ENCODE measurements around the gene ANKS1B.

ANKS1B gene

DNA sequence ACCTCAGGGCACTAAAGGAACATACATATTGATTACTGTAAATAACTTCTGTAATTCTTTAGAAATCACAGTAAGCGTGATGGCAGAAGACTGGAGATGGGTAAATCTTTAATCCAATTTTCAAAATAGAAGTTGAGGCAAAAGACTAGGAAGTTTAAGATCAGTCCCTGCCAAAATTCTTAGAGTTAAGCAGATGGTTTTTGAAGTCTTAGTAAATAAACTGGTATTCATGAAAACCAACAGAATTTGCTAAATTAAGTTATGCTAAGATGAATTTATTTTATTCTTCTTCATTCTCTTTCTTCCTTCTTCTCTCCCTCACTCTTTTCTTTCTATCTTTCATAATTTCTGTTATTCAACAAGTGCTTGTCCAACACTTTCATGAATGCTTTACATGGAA is 435.5 kb downstream of the ANKS1B start:
- in situ Hi-C loops (cut with MboI; ENCODE audit: low pct_unique_long_range_greater_than_20kb, low sequenced_read_pairs) = no loop called here
- DNase-seq = no peak

DNA sequence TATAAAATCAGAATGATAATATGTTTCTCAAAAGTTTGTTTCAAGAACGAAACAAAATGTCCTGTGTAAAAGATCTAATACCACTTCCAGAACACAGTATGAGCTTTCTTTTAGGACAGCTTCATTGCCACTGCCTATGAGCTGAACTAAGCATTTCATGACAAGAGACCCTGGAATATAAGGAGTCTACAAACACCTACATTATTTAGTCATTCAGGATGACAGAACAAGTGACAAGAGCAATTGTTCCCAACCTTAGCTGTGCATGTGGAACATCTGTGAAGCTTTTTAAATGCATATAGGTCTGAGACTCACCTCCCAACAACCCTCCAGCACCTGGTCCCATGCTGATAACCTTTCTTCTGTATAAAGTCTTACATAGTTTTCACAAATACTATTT is 440.3 kb downstream of the ANKS1B start:
- in situ Hi-C loops (cut with MboI; ENCODE audit: low pct_unique_long_range_greater_than_20kb, low sequenced_read_pairs) = no loop called here

DNA sequence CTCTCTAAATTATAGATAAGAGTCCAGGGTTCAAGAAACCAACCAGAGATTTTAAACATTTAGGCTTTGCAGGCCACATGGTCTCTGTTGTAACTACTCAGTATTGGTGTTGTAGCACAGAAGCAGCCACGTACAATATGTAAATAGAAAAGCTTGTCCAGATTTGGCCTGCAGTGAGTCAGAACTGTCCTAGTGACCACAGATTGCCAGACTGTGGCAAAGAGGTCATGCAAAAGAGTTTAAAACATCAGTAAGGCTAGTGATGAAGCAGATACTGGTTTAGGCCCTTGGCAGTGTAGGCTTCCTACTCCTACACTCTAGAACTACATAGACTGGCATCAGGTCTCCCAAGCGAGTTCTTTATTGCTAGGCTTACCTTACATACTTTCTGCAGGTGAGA is 454.8 kb downstream of the ANKS1B start:
- DNase-seq = no peak
- in situ Hi-C loops (cut with MboI; ENCODE audit: low pct_unique_long_range_greater_than_20kb, low sequenced_read_pairs) = no loop called here

More for the DNA sequence above, 440.3 kb downstream of the ANKS1B start:
- DNase-seq = no peak

DNA sequence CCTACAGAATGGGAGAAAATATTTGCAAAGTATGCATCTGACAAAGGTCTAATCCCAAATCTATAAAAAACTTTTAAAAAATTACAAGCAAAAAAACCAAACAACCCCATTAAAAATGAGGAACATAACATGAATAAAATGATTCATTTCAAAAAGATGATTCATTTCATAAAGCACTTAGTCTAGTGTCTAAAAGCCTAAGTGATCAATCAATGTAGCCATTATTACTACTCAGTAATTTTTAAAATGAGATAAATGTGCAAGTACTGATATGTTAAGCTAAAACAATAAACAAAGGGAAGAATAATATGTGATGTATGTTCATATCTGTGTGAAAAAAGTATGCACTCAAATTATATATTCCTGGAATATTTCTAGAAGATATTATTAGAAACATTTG is 456.3 kb downstream of the ANKS1B start:
- in situ Hi-C loops (cut with MboI; ENCODE audit: low pct_unique_long_range_greater_than_20kb, low sequenced_read_pairs) = no loop called here

DNA sequence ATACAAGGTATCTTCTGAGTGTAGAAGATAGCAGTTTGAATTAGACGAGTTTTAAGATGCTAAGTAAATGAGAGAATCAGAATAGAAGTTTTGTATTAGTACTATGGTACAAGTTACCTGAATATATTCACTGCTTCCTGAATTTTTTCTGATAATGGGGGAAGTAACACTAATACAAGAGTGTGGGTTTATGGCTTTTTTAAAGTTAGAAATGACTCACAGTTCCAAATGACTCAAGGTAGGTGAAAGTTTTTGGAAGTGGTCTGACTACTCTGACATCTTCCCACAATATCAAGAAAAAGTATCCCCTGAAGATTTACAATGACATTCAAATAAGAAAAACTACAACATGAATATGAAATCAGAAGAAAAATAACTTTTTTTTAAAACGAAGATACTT is 460.9 kb downstream of the ANKS1B start:
- in situ Hi-C loops (cut with MboI; ENCODE audit: low pct_unique_long_range_greater_than_20kb, low sequenced_read_pairs) = no loop called here
- DNase-seq = no peak

More for the DNA sequence above, 456.3 kb downstream of the ANKS1B start:
- DNase-seq = no peak

DNA sequence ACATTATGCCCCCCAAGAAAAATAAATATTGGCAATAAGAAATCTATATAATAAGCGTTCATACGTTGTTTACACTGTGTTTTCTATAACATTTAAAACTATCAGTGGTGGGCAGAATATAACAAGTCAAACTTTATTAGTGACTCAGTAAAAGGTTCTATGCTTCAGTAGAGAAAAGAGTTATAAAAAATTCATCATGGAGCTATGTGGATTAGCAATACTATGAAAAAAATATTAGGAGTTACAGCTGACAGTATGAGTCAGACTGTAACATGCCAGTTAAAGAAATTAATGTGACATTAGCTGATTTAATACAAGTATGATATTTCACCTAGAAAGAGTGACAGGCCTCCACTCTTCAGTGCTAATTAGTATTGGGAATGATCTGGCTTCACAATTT is 462.3 kb downstream of the ANKS1B start:
- in situ Hi-C loops (cut with MboI; ENCODE audit: low pct_unique_long_range_greater_than_20kb, low sequenced_read_pairs) = no loop called here
- DNase-seq = no peak

DNA sequence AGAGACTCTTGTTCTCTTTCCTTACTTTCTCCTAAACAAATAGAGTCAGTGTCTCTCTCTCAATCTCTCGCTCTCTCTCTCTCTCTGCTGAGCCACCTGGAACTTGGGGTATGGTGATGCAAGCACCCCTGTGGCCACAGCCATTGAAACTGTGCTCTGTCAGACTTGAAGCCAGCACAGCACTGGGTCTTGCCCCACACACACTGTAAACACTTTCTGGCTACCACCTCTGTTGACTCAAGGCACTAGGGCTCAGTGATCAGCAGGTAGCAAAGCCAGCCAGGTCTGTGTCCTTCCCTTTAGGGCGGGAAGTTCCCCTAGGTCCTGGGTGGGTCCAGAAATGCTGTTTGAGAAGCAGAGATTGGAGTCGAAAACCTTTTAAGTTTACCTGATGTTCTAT is 463.1 kb downstream of the ANKS1B start:
- DNase-seq = no peak
- in situ Hi-C loops (cut with MboI; ENCODE audit: low pct_unique_long_range_greater_than_20kb, low sequenced_read_pairs) = no loop called here

DNA sequence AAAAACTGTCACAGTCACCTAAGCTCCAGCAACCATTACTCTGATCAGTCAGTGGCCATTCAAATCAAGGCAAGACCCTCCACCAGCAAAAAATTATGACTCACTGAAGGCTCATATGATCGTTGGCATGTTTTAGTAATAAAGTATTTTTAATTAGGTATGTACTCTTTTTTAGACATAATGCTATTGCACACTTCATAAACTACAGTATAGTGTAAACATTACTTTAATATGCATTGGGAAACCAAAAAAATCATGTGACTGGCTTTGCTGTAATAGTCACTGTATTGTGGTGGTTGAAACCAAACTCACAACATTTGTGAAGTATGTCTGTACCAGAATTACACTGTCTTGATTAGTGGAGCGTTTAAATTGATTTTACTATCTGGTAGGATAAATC is 471.7 kb downstream of the ANKS1B start:
- no peak for DNase-seq
- in situ Hi-C loops (cut with MboI; ENCODE audit: low pct_unique_long_range_greater_than_20kb, low sequenced_read_pairs) = no loop called here

DNA sequence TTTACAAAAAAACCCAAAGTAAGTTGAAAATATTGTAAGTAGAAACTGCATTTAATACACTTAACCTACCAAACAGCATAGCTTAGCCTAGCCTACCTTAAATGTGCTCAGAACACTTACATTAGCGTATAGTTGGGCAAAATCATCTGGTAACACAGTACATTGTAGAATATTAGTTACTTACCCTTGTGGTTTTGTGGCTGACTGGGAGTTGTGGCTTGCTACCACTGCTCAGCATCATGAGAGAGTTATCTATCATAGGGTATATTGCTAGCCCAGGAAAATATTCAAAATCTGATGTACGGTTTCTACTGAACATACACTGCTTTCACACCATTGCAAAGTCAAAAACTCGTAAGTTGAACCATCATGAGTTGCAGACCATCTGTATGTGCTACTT is 478.9 kb downstream of the ANKS1B start:
- no peak for DNase-seq
- in situ Hi-C loops (cut with MboI; ENCODE audit: low pct_unique_long_range_greater_than_20kb, low sequenced_read_pairs) = no loop called here

DNA sequence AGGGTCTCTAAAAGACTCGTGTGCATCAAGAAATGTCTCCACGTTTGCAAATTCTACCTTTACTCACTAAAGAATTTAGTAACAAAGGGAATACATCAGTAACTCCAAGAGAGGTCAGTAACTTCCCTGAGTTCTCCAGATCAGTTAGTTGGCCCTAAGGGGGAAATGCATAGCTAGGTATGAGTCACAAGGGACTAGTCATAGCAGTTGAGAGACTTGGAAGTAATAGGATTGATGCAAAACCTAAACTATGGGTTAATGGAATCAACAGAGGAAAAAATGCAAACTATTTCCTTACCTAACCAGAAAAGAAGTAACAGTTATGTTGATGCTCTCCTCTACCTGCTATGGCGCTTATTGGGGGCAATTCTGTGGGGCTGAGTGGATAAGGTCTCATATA is 486.0 kb downstream of the ANKS1B start:
- no peak for DNase-seq
- in situ Hi-C loops (cut with MboI; ENCODE audit: low pct_unique_long_range_greater_than_20kb, low sequenced_read_pairs) = no loop called here

DNA sequence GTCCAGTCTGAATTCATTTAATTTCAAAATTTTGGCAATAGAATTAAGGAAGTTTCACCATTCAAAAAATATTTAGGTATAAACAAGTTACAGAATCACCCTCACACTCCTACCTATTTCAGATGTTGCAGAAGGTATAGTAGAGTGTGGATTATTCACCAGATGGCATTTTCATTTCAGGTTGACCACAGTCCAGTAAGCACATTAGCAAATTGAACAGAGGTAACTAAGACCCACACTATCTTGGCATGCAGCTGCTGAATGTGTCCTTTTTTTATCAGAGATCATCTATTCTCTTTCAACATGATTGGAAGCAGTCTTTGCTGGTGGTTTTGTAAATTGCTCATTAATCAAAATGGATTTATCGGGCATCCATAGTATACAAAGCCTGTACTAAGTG is 488.9 kb downstream of the ANKS1B start:
- DNase-seq = no peak
- in situ Hi-C loops (cut with MboI; ENCODE audit: low pct_unique_long_range_greater_than_20kb, low sequenced_read_pairs) = no loop called here

DNA sequence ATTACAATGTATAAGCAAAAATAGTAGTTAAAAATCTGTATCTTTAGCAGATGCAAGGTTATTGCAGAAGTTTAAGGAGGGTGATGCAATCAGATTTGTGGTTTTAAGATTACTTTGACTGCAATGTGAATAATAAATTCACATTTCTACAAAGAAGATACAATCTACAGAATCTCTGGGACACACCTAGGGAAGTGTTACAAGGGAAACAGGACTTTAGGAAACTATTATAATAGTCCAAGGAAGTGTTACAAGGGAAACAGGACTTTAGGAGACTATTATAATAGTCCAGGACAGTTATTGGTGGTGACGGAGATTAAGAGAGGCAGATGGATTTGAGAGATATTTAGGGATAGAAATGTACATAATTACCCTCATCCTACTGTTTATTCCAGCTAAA is 491.5 kb downstream of the ANKS1B start:
- DNase-seq = no peak
- in situ Hi-C loops (cut with MboI; ENCODE audit: low pct_unique_long_range_greater_than_20kb, low sequenced_read_pairs) = no loop called here

DNA sequence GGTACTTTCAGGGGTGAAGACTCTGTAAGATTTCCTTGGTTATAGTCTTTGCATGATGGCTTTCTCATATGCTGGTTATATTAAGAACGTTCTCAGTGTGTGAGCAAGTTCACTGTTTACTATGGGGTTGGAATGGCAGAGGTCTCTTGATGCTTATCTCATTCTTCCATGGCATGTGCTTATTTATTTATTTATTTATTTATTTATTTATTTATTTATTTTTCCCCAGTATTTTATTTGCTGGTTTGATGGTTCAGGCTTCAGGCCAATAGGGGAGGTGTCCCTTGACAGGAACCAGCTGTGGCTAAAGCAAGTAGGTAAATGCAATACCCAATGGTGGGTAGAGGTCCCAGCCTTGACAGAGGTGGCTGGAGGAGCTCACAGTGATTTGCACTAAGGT is 498.5 kb downstream of the ANKS1B start:
- in situ Hi-C loops (cut with MboI; ENCODE audit: low pct_unique_long_range_greater_than_20kb, low sequenced_read_pairs) = no loop called here
- no peak for DNase-seq

DNA sequence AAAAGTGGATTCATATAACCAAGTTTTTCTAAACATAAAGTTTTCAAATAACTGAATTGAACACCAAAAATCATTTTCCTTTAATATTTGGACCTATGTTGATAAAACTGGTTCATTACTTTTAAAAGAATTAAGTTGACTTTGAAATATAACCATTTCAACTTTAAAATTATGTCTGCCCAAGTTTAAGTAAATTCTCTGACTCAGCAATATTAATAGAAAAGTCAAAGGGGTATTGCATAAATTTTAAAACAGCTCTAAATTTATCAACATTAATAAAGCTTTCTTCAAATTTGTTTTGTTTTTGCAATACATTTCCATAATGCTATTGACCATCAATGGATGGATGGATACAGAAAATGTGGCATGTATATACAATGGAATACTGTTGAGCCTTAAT is 505.6 kb downstream of the ANKS1B start:
- in situ Hi-C loops (cut with MboI; ENCODE audit: low pct_unique_long_range_greater_than_20kb, low sequenced_read_pairs) = no loop called here
- no peak for DNase-seq

DNA sequence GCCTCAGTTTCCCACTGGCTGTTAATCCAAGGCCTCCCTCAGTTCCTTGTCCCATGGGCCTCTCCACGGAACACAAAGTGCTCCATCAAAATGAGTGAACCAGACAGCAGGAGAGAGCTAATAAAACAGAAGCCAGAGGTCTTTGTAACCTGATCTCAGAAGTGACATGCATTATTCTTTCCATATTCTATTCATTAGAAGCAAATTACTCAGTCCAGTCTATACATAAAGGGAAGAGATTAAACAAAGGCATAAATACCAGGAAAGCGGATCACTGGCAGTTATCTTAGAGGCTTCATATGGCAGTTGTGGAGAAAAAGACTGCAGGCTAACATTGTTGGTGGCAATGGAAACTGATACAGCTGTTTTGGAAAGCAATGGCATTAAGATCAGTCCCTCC is 507.8 kb downstream of the ANKS1B start:
- in situ Hi-C loops (cut with MboI; ENCODE audit: low pct_unique_long_range_greater_than_20kb, low sequenced_read_pairs) = no loop called here
- no peak for DNase-seq

DNA sequence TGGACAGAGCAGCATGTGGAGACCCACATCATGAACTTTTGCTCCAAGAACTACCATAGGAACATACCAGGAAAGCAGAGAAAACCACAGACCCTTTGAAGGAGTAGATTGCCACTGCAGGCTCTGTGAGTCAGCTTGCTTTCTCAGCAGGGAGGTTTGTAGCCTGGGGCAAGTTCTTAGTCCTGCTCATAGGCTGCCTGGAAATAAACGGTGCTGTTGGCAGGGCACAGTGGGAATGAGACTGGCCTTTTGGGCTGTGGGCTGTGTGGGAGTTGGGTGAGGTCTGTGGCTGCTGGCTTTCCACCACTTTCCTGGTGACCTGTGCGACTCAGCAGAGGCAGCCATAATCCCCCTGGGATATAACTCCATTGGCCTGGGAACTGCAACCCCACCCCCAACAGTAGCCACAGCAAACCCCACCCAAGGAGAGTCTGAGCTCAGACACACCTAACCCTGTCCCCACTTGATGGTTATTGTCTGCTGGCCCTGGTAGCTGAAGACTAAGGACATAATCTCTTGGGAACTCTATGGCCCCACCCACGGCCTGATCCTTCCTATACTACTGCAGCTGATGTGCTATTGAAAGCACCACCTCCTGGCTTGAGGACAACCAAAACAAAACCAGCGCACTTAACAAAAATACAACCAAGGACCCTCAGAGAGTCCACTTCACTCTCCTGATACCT is 529.2 kb downstream of the ANKS1B start:
- no peak for DNase-seq
- in situ Hi-C loops (cut with MboI; ENCODE audit: low pct_unique_long_range_greater_than_20kb, low sequenced_read_pairs) = no loop called here

DNA sequence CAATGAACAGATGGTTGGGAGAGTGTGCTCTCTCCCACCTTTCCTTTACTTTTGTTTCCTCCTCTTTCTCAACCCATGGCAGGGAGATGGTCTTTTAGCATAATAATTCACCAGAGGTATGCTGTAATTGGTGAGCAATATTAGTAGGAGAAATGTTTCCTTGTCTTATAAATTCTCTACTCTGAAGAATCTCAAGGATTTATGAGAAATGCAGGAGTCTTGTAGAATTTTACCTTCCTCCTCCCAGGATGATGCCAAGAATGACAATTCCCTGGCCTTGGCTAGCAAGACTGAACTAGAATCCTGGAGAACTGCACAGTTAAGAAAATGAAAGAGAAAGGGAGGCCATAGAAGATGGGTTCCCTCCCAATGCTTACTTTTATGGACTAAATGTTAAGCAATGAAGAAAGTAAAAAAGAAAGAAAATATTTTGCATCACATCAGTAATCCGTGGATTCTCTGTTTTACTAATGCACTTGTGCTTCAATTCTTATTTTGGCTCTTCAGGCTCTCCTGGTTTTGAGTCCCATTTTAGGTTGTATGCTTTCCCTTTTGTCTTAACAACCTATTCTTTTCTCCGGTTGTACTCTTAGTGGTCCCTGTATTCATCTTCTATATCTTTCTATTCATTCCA is 530.1 kb downstream of the ANKS1B start:
- no peak for DNase-seq
- in situ Hi-C loops (cut with MboI; ENCODE audit: low pct_unique_long_range_greater_than_20kb, low sequenced_read_pairs) = no loop called here

DNA sequence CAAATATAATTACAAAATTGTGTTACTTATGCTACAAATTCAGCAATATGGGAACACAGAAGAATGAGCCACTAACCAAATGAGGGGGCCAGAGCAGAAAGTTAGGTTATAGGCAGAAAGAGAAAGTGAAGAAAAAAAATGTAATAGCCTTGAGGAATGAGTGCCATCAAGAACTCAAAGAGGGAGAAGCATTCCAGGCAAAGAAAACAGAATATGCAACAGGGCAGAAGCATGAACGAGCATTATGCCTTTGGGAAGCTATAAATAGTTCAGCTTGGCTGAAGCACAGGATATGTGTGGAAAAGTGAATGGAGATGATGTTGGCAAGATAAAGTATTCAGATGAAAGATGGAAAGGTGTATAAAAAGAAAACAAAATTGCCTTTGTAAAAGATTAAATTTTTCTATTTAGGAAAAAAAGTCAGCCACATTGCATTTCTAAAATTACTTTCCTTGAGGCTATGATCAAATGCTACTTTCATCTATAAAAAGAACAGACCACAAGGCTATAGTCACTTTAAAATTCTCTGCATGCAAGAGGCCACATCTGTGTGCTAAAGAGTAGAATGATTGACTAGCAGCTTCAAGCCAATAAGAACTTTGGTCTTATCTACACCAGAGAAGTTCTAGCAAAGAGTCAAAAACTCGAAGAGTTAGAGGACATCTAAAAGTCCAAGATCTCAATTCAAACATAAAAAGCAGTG is 530.7 kb downstream of the ANKS1B start:
- in situ Hi-C loops (cut with MboI; ENCODE audit: low pct_unique_long_range_greater_than_20kb, low sequenced_read_pairs) = no loop called here
- no peak for DNase-seq

DNA sequence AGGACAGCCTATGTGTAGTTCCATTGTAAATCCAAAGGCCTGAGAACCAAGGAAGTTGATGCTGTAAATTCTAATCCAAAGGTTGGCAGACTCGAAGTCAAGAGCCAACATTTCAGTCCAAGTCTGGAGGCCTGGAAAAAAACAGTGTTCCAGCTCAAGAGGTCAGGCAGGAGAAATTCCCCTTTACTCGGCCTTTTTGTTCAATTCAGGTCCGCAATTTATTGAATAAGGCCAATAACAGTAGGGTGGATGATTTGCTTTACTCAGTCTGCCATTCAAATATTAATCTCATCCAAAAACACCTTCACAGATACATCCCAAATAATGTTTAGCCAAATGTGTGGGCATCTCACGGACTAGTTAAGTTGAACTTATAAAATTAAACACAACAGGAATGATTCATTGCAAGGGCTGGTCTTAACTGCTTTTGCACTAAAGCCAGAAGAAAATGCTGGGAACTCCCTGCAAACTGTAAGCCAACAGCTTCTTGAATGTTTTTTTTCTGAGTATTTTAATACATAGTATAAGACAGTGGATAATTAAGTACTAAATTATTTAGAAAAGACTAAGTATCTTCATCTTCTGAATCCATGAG is 534.6 kb downstream of the ANKS1B start:
- in situ Hi-C loops (cut with MboI; ENCODE audit: low pct_unique_long_range_greater_than_20kb, low sequenced_read_pairs) = no loop called here
- DNase-seq = no peak

DNA sequence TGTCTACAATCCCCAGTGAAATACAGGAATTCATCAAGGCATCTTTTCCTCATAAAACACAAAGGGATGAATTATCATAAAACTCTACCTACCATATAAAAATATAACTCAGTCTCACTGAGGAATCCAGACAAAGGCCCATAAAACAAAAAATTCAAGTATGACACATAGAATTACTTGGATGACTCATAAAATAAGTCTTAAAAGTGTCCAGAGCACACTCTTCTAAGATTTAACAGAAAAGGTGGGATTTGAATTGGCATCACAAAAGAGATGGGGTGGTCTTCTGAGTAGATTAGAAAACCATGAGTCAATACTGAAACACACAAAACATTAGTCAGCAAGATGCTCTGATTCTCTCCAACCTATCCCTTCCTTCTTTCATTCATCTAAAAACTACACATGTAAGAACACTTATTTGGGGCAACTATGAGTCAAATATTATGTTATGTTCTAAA is 539.8 kb downstream of the ANKS1B start:
- in situ Hi-C loops (cut with MboI; ENCODE audit: low pct_unique_long_range_greater_than_20kb, low sequenced_read_pairs) = no loop called here
- no peak for DNase-seq

Data from KBM-7 (cell line).